ENCODE measurements around the gene MEGF6. TPM values are rescaled to one million over a fixed set of nuclear protein-coding genes. Genes with fewer than 3 reads are reported as not detected.

Gene MEGF6
- total RNA-seq, 2 donors from 2014 or later = 273 to 304 TPM

DNA sequence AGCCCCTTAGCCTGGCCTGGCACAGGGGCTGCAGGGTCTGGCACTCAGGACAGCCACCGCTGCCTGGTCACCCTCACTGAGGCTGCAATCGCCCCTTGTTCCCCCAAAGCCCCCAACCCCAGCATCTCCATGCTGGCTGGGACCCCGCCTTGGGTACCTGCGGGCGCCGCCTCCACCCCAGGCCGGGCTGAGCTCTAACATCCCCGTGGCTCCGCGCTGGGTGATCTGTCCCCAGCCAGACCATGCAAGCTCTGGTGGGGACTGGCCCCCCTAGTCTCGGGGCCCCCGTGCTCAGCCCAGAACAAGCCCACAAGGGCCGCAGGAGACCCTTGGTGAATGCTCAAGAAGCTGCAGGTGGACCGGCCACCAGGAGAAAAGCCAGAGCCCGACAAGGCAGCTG, 62.4 kb downstream of the MEGF6 start:
- DNase-seq (ENCODE audit: low spot score) (no peak), ATAC-seq (ENCODE audit: insufficient number of reproducible peaks, low FRiP score, low read depth) (no peak)
- H3K4me1 ChIP-seq (ENCODE audit: control insufficient read depth in 1 of 2, low read depth in 2 of 2) = peaks cover 35 to 78% of the 10 kb centered on the region in 2 donors

GRCh38 chr1:3548156-3548893, 63.0 kb downstream of the MEGF6 start:
- DNase-seq (ENCODE audit: low spot score) = no peak
- H3K4me1 ChIP-seq (ENCODE audit: control insufficient read depth in 1 of 2, low read depth in 2 of 2) = peaks cover 39 to 83% of the 10 kb centered on the region in 2 donors
- peak overlapping the region; percentile 44 to 59 for H3K27ac ChIP-seq
- no peaks in the 10 kb centered on the region for H3K36me3 ChIP-seq
- H3K9me3 ChIP-seq = no peaks in the 10 kb centered on the region
- H3K27me3 ChIP-seq (replicated peaks; ENCODE audit: insufficient read depth) = no peaks in the 10 kb centered on the region
- ATAC-seq (ENCODE audit: insufficient number of reproducible peaks, low FRiP score, low read depth) = no peak
- H3K4me3 ChIP-seq = peak overlapping the region; percentile 56
- TF ChIP-seq, protein P1, sequence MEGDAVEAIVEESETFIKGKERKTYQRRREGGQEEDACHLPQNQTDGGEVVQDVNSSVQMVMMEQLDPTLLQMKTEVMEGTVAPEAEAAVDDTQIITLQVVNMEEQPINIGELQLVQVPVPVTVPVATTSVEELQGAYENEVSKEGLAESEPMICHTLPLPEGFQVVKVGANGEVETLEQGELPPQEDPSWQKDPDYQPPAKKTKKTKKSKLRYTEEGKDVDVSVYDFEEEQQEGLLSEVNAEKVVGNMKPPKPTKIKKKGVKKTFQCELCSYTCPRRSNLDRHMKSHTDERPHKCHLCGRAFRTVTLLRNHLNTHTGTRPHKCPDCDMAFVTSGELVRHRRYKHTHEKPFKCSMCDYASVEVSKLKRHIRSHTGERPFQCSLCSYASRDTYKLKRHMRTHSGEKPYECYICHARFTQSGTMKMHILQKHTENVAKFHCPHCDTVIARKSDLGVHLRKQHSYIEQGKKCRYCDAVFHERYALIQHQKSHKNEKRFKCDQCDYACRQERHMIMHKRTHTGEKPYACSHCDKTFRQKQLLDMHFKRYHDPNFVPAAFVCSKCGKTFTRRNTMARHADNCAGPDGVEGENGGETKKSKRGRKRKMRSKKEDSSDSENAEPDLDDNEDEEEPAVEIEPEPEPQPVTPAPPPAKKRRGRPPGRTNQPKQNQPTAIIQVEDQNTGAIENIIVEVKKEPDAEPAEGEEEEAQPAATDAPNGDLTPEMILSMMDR (IDR thresholded peaks at IDR 0.05) = no peak

More for the DNA sequence above, 62.4 kb downstream of the MEGF6 start:
- Histone ChIP-seq H3K27ac (no peak overlapping the region), H3K36me3 (no peaks in the 10 kb centered on the region), H3K27me3 (replicated peaks; ENCODE audit: insufficient read depth) (no peaks in the 10 kb centered on the region), H3K4me3 (no peak overlapping the region), H3K9me3 (no peaks in the 10 kb centered on the region)
- TF ChIP-seq, protein P1 (IDR thresholded peaks at IDR 0.05) = no peak

- ATAC-seq (ENCODE audit: insufficient number of reproducible peaks, low FRiP score, low read depth) (no peak), DNase-seq (ENCODE audit: low spot score) (no peak)
- TF ChIP-seq, protein P1 (IDR thresholded peaks at IDR 0.05) = no peak
- no peaks in the 10 kb centered on the region for H3K27me3 ChIP-seq (replicated peaks; ENCODE audit: insufficient read depth)
- H3K27ac ChIP-seq = peak overlapping the region; percentile 44 to 59
- peak overlapping the region; percentile 56 for H3K4me3 ChIP-seq
- H3K9me3 ChIP-seq = no peaks in the 10 kb centered on the region
- no peaks in the 10 kb centered on the region for H3K36me3 ChIP-seq
- H3K4me1 ChIP-seq (ENCODE audit: control insufficient read depth in 1 of 2, low read depth in 2 of 2) = peaks cover 44 to 90% of the 10 kb centered on the region in 2 donors
Observed at GRCh38 chr1:3547055-3548005, 64.0 kb downstream of the MEGF6 start.

- Histone ChIP-seq H3K27me3 (replicated peaks; ENCODE audit: insufficient read depth) (no peaks in the 10 kb centered on the region), H3K27ac (peak overlapping the region in 1 of 2 donors; percentile 27), H3K9me3 (no peaks in the 10 kb centered on the region), H3K4me1 (ENCODE audit: control insufficient read depth in 1 of 2, low read depth in 2 of 2) (peaks cover 51 to 90% of the 10 kb centered on the region in 2 donors), H3K36me3 (no peaks in the 10 kb centered on the region), H3K4me3 (no peak overlapping the region)
- DNase-seq (ENCODE audit: low spot score) = no peak
- TF ChIP-seq, protein P1 (IDR thresholded peaks at IDR 0.05) = no peak
- ATAC-seq (ENCODE audit: insufficient number of reproducible peaks, low FRiP score, low read depth) = no peak
Observed at GRCh38 chr1:3546048-3546384, 65.3 kb downstream of the MEGF6 start.

All from thoracic aorta (tissue), 2 donors.